Measurements from ENCODE around the gene ATP2B2.

ATP2B2 gene

GRCh38 chr3:10450494-10451440, 54.6 kb downstream of the ATP2B2 start:
- H3K4me3 ChIP-seq (ENCODE audit: low read depth, low read length), result no peak overlapping the region
- POLR2A ChIA-PET, result no interaction called here
- CTCF ChIA-PET, result interaction anchor here (0.9 kb wide), 1 partner anchor 107 kb away, joined by 3 read pairs; no protein-coding TSS in a partner anchor
- no peak overlapping the region for H3K27ac ChIP-seq (ENCODE audit: extremely low read depth, low read depth, low read length)
- no peak for TF ChIP-seq RBAK (tag by site-specific recombination; IDR thresholded peaks at IDR 0.05)
- TF ChIP-seq, protein P1, sequence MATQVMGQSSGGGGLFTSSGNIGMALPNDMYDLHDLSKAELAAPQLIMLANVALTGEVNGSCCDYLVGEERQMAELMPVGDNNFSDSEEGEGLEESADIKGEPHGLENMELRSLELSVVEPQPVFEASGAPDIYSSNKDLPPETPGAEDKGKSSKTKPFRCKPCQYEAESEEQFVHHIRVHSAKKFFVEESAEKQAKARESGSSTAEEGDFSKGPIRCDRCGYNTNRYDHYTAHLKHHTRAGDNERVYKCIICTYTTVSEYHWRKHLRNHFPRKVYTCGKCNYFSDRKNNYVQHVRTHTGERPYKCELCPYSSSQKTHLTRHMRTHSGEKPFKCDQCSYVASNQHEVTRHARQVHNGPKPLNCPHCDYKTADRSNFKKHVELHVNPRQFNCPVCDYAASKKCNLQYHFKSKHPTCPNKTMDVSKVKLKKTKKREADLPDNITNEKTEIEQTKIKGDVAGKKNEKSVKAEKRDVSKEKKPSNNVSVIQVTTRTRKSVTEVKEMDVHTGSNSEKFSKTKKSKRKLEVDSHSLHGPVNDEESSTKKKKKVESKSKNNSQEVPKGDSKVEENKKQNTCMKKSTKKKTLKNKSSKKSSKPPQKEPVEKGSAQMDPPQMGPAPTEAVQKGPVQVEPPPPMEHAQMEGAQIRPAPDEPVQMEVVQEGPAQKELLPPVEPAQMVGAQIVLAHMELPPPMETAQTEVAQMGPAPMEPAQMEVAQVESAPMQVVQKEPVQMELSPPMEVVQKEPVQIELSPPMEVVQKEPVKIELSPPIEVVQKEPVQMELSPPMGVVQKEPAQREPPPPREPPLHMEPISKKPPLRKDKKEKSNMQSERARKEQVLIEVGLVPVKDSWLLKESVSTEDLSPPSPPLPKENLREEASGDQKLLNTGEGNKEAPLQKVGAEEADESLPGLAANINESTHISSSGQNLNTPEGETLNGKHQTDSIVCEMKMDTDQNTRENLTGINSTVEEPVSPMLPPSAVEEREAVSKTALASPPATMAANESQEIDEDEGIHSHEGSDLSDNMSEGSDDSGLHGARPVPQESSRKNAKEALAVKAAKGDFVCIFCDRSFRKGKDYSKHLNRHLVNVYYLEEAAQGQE (tag by site-specific recombination; IDR thresholded peaks at IDR 0.05), result peak; percentile 95
- no peak for TF ChIP-seq ZSCAN16 (tag by site-specific recombination; IDR thresholded peaks at IDR 0.05)
- H3K4me1 ChIP-seq (ENCODE audit: control insufficient read depth, insufficient read depth, low read length), result no peaks in the 10 kb centered on the region
- H3K36me3 ChIP-seq (ENCODE audit: control insufficient read depth in 2 of 2, insufficient read depth in 1 of 2, low read length in 2 of 2), result no peaks in the 10 kb centered on the region
- no peaks in the 10 kb centered on the region for H3K9me3 ChIP-seq (ENCODE audit: control insufficient read depth, insufficient read depth, low read depth, low read length)

- Histone ChIP-seq H3K27ac (ENCODE audit: extremely low read depth, low read depth, low read length) (no peak overlapping the region), H3K4me1 (ENCODE audit: control insufficient read depth, insufficient read depth, low read length) (no peaks in the 10 kb centered on the region), H3K4me3 (ENCODE audit: low read depth, low read length) (no peak overlapping the region), H3K36me3 (ENCODE audit: control insufficient read depth in 2 of 2, insufficient read depth in 1 of 2, low read length in 2 of 2) (no peaks in the 10 kb centered on the region), H3K9me3 (ENCODE audit: control insufficient read depth, insufficient read depth, low read depth, low read length) (no peaks in the 10 kb centered on the region)
- ChIA-PET CTCF (no interaction called here), POLR2A (no interaction called here)
- TF ChIP-seq SCRT2 (tag by site-specific recombination; IDR thresholded peaks at IDR 0.05) (no peak), ZNF16 (tag by site-specific recombination; IDR thresholded peaks at IDR 0.05; ENCODE audit: low read depth) (no peak), ZSCAN4 (tag by site-specific recombination; IDR thresholded peaks at IDR 0.05) (no peak), ZNF658 (tag by site-specific recombination; IDR thresholded peaks at IDR 0.05) (no peak), PRDM2 (tag by site-specific recombination; IDR thresholded peaks at IDR 0.05; ENCODE audit: borderline replicate concordance) (no peak), ZNF311 (tag by site-specific recombination; IDR thresholded peaks at IDR 0.05; ENCODE audit: borderline replicate concordance) (no peak), ATF2 (tag by site-specific recombination; IDR thresholded peaks at IDR 0.05; ENCODE audit: low read depth) (no peak), AEBP2 (tag by site-specific recombination; IDR thresholded peaks at IDR 0.05; ENCODE audit: borderline replicate concordance) (no peak), GLI4 (tag by site-specific recombination; IDR thresholded peaks at IDR 0.05) (no peak)
- TF ChIP-seq, protein P2, sequence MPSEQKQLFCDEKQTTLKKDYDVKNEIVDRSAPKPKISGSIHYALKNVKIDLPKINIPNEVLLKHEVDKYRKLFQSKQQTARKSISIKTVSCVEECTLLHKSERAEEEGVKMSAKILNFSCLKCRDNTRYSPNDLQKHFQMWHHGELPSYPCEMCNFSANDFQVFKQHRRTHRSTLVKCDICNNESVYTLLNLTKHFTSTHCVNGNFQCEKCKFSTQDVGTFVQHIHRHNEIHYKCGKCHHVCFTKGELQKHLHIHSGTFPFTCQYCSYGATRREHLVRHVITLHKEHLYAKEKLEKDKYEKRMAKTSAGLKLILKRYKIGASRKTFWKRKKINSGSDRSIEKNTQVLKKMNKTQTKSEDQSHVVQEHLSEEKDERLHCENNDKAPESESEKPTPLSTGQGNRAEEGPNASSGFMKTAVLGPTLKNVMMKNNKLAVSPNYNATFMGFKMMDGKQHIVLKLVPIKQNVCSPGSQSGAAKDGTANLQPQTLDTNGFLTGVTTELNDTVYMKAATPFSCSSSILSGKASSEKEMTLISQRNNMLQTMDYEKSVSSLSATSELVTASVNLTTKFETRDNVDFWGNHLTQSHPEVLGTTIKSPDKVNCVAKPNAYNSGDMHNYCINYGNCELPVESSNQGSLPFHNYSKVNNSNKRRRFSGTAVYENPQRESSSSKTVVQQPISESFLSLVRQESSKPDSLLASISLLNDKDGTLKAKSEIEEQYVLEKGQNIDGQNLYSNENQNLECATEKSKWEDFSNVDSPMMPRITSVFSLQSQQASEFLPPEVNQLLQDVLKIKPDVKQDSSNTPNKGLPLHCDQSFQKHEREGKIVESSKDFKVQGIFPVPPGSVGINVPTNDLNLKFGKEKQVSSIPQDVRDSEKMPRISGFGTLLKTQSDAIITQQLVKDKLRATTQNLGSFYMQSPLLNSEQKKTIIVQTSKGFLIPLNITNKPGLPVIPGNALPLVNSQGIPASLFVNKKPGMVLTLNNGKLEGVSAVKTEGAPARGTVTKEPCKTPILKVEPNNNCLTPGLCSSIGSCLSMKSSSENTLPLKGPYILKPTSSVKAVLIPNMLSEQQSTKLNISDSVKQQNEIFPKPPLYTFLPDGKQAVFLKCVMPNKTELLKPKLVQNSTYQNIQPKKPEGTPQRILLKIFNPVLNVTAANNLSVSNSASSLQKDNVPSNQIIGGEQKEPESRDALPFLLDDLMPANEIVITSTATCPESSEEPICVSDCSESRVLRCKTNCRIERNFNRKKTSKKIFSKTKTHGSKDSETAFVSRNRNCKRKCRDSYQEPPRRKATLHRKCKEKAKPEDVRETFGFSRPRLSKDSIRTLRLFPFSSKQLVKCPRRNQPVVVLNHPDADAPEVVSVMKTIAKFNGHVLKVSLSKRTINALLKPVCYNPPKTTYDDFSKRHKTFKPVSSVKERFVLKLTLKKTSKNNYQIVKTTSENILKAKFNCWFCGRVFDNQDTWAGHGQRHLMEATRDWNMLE (tag by site-specific recombination; conservative IDR thresholded peaks at IDR 0.05; ENCODE audit: low read depth), result no peak
Observed at GRCh38 chr3:10449436-10449835, 56.0 kb downstream of the ATP2B2 start.
